ENCODE results near the gene TBL1XR1. TPM values are rescaled to one million over a fixed set of nuclear protein-coding genes. Genes with fewer than 3 reads are reported as not detected.

Gene TBL1XR1
- total RNA-seq, 1 experiment from 2014 or later = 175 TPM

DNA sequence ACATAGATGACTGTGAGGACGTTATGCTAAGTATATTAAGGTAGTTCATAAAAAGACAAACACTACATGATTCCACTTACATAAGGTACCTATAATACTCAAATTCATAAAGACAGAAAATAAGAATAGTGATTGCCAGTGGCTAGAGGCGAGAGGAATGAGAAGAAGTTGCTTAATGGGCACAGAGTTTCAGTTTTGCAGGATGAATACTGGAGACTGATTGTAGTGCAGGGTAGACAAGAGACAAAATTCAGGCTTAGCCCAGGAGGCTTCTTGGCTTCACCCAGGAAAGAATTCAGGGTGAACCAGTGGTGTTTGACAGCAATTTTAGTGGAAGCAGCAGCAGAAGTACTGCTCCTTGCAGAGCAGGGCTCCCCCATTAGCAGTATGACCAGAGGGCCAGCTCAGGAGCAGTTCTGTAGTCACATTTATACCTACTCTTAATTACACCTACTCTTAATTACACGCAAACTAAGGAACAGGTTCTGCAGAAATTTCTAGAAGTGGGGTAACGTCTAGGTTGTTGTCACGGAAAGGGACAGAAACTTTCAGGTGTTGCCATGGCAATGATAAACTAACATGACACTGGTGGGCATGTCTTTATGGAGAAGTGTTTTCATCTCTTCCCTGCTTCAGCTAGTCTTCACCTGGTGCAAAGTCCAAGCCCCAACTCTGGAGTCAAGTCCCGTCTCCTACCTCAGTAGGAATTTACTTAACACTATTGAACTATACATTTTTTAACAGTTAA, 55.2 kb downstream of the TBL1XR1 start:
- Histone ChIP-seq H3T11ph (ENCODE audit: low read length) (no peak overlapping the region), H3K4me2 (ENCODE audit: insufficient read depth, insufficient read length, low read length) (no peak overlapping the region), H2AK5ac (ENCODE audit: insufficient read length, low read length) (no peak overlapping the region), H4K5ac (ENCODE audit: insufficient read length, low read depth, low read length) (no peak overlapping the region), H4K8ac (replicated peaks; ENCODE audit: insufficient read length, low read depth, low read length) (no peak overlapping the region), H2AFZ (ENCODE audit: low read length) (no peak overlapping the region), H4K20me1 (ENCODE audit: control insufficient read depth, insufficient read depth, insufficient read length) (no peaks in the 10 kb centered on the region), H2BK20ac (ENCODE audit: low read depth, low read length, poor library complexity, severe bottlenecking) (no peak overlapping the region), H2BK5ac (ENCODE audit: insufficient read length, low read length) (no peak overlapping the region), H3K27ac (ENCODE audit: insufficient read length, low read depth, low read length) (no peak overlapping the region), H3K23ac (ENCODE audit: insufficient read length, low read depth, low read length) (no peak overlapping the region), H3K79me1 (ENCODE audit: insufficient read depth, low read depth, low read length, poor library complexity, severe bottlenecking) (peaks cover 2% of the 10 kb centered on the region), H2BK120ac (ENCODE audit: low read depth, low read length, poor library complexity, severe bottlenecking) (no peak overlapping the region), H3K56ac (ENCODE audit: insufficient read length, low read depth, low read length) (no peak overlapping the region), H3K9ac (ENCODE audit: extremely low read depth, insufficient read length, low read length) (no peak overlapping the region), H3K4me1 (ENCODE audit: insufficient read depth, low read length) (no peaks in the 10 kb centered on the region; the same call in 1 of the 2 replicates), H3K14ac (ENCODE audit: insufficient read depth, low read length) (no peak overlapping the region), H3K79me2 (ENCODE audit: insufficient read depth, low read length) (peaks cover 69% of the 10 kb centered on the region), H4K91ac (ENCODE audit: insufficient read length, low read depth, low read length) (no peak overlapping the region), H3K18ac (ENCODE audit: insufficient read length, low read depth, low read length) (no peak overlapping the region), H3K9me3 (ENCODE audit: control insufficient read depth, low read depth, low read length) (no peaks in the 10 kb centered on the region), H3K4ac (ENCODE audit: low read depth, low read length) (no peak overlapping the region), H2BK15ac (ENCODE audit: low read depth, low read length) (no peak overlapping the region), H3K27me3 (ENCODE audit: insufficient read depth, low read length) (no peaks in the 10 kb centered on the region), H3K23me2 (ENCODE audit: insufficient read length, low read depth, low read length, poor library complexity, severe bottlenecking) (no peaks in the 10 kb centered on the region), H2BK12ac (ENCODE audit: insufficient read length, low read depth, low read length) (no peak overlapping the region)
- H3K4me1 Mint-ChIP-seq = peaks cover 39 to 60% of the 10 kb centered on the region in 2 experiments
- no CpG with 5 or more reads among the region's 6 CpGs for WGBS (ENCODE audit: extremely low coverage, insufficient read length, low lambda C conversion rate)
- peaks cover 3 to 6% (median 4%) of the 10 kb centered on the region in 3 experiments; a peak in 4 of 7 replicates for H3K36me3 Mint-ChIP-seq (ENCODE audit: insufficient read depth in 1 of 3, low read depth in 3 of 3)
- no peak for DNase-seq
- no peak overlapping the region for H3K4me3 Mint-ChIP-seq
- peak overlapping the region; percentile 2 to 49 (median 42); a peak in 3 of 7 replicates for H3K27ac Mint-ChIP-seq
- H3K27me3 Mint-ChIP-seq (ENCODE audit: low read depth) = no peaks in the 10 kb centered on the region
- TF ChIP-seq, protein P1, sequence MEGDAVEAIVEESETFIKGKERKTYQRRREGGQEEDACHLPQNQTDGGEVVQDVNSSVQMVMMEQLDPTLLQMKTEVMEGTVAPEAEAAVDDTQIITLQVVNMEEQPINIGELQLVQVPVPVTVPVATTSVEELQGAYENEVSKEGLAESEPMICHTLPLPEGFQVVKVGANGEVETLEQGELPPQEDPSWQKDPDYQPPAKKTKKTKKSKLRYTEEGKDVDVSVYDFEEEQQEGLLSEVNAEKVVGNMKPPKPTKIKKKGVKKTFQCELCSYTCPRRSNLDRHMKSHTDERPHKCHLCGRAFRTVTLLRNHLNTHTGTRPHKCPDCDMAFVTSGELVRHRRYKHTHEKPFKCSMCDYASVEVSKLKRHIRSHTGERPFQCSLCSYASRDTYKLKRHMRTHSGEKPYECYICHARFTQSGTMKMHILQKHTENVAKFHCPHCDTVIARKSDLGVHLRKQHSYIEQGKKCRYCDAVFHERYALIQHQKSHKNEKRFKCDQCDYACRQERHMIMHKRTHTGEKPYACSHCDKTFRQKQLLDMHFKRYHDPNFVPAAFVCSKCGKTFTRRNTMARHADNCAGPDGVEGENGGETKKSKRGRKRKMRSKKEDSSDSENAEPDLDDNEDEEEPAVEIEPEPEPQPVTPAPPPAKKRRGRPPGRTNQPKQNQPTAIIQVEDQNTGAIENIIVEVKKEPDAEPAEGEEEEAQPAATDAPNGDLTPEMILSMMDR (conservative IDR thresholded peaks at IDR 0.05) = no peak
- no peaks in the 10 kb centered on the region; a peak in 1 of 5 replicates for H3K9me3 Mint-ChIP-seq

All from H9 (cell line).